HG03378 (cell line): ENCODE data around the gene CRACDL.

ENCODE experiments used
- ATAC-seq: cut with Tn5 transposase; IDR thresholded peaks from one replicate; pipeline ENCODE4 v1.9.1; 2021; ENCODE audit warnings: mild to moderate bottlenecking, moderate library complexity; ENCODE audit not compliant: unreplicated experiment

CRACDL gene

DNA sequence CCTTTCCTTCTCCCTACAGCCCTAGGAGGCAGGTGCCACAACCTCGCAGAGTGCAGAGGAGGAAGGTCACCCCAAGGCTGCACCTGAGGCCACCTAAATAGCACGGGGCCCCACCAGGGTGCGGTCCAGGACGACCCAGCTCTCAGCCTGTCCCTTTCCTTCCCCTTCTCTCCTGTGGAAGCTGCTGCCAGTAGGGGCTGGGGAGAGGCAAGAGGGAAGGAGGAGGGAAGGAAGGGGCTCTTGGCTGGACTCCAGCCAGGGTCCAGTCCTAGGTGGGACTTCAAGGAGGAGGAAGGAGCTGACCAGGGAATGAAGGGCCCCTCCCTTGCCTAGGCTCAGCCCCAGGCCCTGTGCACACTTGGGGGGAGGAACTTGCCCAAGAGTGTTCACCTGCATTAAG, 11.1 kb downstream of the CRACDL start:
- no peak for ATAC-seq

DNA sequence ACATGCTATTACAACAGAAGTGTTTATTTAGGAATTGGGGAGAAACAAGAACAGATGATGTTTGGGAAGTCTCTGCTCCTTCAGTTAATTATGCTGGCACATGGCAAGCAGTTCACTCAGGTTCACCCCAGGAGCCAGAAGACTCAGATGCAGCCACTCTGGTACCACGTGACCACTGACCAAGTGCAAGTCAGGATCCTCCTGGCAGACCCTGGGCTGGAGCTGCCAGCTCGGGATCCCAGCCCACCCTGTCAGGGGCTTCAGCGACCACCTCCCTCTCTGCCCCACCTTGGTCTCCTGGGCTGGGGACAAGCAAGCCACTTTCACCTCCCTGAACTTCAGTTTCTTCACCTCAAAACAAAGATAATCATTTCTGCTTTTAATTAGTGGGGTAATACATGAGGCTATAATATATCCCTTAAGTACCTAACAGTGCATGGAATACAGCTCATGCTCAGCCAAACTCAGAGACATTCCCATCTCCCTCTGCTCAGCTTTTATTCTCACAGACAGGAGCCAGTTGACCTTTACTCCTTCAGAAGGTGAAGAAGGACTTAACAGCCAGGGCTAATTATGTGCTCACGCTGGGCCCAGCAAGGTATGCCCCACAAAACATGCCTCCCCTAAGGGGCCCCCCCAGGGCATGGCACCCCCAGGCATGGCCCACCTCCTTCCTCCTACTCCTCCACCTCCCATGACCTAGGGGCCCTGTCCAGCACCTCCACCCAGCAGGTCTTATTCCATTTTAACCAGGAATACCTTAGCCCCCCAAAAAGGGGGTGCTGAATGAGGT, 11.8 kb downstream of the CRACDL start:
- ATAC-seq, result no peak

GRCh38 chr2:98923244-98923940, 12.6 kb downstream of the CRACDL start:
- ATAC-seq, result no peak

- ATAC-seq, result no peak
Measured at GRCh38 chr2:98921062-98921461, 15.0 kb downstream of the CRACDL start.

- no peak for ATAC-seq
Measured at GRCh38 chr2:98917031-98917471, 19.0 kb downstream of the CRACDL start.

- ATAC-seq, result no peak
Measured at GRCh38 chr2:98915751-98916358, 20.2 kb downstream of the CRACDL start.

DNA sequence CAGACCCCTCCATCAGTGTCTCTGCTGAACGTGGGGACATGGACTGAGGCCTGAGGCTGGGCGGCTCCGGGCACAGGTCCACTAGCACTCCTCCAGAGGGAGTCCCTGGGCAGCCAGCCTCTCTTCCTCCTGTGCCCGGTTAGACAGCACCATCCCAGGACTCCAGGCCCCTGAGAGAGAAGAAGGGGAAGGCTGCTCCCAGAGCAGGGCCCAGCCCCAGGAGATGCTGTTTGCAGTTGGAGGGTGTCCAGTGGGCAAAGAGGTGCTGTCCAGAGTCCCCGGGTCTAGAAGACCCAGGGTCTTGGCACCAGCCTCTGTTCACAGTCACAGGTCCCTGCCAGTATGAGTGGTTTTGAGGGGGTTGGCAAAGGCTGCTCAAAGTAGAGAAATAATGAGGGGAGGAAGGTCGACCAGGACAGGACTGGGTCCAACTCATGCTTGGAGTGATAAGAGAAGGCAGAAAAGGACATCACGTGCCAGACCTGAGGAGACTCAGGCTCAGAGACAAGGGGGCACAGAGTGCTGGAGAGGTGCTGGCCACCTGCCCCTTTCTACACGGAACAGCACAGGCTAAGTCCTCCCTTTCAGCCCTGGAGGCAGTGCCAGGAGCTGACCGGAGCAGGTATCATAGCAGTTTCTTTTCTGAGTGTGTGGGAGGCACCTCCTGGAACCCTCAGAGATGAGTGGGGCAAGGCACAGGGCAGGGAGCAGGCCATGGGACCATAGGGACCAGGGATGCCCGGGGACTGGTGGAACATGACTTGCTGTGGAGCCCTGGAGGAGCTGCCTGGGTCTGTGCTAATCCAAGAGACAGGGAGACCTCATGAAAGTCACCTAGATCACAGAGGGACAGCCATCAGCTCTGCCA, 21.1 kb downstream of the CRACDL start:
- ATAC-seq, result no peak

GRCh38 chr2:98913916-98914712, 21.9 kb downstream of the CRACDL start:
- no peak for ATAC-seq

- no peak for ATAC-seq
Measured at GRCh38 chr2:98912957-98913915, 22.8 kb downstream of the CRACDL start.

- no peak for ATAC-seq
Measured at GRCh38 chr2:98912221-98912851, 23.7 kb downstream of the CRACDL start.

- ATAC-seq, result no peak
Measured at GRCh38 chr2:98911376-98912154, 24.5 kb downstream of the CRACDL start.

DNA sequence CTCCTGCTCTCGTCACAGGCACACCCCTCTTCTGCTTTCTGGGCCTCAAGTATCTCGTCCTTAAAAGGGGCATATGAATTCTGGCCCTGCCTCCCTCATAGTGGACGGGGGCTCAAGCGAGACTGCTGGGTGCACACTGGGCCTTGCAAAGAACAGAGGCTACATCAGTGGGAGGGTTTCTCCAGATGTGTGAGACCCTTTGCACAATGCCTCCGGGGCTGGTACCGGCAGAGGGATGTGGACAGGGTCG, 25.0 kb downstream of the CRACDL start:
- no peak for ATAC-seq

DNA sequence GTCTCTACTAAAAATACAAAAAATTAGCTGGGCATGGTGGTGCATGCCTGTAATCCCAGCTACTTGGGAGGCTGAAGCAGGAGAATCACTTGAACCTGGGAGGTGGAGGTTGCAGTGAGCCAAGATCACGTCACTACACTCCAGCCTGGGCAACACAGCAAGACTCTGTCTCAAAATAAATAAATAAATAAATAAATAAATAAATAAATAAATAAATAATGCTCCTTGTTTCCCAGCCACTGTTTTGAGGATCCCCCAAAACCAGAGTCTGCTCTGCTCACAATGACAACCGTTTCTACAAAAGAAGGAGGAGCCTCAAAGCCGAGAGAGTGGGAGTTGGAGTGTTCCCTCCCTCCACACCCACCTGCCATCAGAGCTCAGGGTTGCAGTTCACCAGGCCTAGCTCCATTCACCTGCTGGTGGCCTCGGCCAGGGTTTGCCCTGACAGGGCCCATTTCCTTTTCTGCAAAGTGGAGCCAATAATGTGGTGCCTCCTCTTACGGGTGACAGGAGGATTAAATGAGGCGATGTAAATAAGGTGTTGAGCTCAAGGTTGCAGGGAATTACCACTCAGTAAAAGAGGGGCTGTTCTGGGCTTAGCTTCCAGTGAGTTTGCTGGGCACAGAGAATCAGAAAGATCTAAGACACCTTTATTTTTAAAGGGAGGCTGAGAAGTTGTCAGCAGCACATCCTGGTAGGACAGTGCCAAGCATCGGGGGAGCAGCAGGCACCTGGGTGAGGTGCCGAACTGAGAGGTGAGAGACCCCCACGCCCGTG, 25.5 kb downstream of the CRACDL start:
- ATAC-seq, result no peak

DNA sequence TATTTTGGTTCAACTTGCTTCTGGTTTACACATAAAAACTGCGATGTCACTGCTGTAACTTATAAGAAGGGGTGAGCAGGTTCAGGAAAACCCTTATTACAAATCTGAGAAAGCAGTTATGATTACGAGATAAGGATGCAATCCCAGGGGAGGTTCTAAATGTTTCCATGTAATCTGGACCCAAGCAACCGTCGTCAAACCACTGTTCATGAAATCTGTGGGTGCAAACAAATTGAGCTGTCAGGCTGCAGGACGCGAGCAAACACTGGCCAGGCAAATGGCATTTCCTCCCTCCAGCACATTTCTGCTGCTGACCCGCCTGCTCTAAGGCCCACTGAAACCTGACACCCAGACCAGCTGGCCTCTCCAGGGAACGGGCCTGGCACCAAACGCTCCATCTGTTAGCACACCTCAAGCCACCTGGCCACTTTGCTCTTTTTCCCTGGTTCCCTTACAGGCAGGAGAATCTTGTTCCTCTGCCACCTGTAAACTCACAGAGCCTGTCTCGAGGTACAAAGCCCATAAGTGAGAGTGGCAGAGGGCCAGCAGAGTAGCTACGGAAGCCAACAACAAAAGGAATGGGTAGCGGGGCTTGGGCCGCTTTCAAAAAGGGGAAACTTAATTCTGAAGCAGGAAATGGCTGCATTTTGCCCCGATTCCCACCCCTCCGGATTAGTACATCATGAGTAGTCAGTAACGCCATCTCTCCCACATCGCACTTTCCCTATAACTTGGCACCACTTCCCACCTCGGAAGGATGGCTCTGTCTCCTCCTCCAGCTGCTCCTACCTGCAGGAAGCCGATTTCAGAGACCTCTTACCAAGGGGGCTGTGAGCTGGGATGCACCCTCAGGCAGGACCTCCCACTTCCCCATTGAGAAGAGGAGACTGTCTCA, 26.5 kb downstream of the CRACDL start:
- no peak for ATAC-seq

GRCh38 chr2:98908931-98909316, 27.1 kb downstream of the CRACDL start:
- ATAC-seq, result no peak
